GM23338 (cell line): ENCODE results near the gene CHI3L1. TPM values are rescaled to one million over a fixed set of nuclear protein-coding genes. Genes with fewer than 3 reads are reported as not detected.

Source experiments
- ATAC-seq: fragments of 200-7000 bp; cut with Tn5 transposase; 3 replicates; pipeline ENCODE4 v1.9.1; 2020
- DNase-seq: peaks from one replicate; pipeline ENCODE4 v3.0.0-alpha.2; 2015; ENCODE audit warnings: low spot score
- H2AFZ ChIP-seq: fragments of 200-600 bp; sonication (generic); 2 replicates; pipeline ENCODE4 v1.8.0; 2016; ENCODE audit warnings: antibody characterized with exemption, mild to moderate bottlenecking, moderate library complexity
- H3F3A ChIP-seq: fragments of 200-600 bp; sonication (generic); replicated peaks from 2 replicates; pipeline ENCODE4 v1.8.0; 2017; ENCODE audit warnings: antibody characterized with exemption, mixed run types, low read depth
- H3K27ac ChIP-seq: fragments of 200-600 bp; sonication (generic); 2 replicates; pipeline ENCODE4 v1.6.1; 2016; ENCODE audit warnings: low read depth
- H3K27me3 ChIP-seq: fragments of 200-600 bp; sonication (generic); 2 replicates; pipeline ENCODE4 v1.8.0; 2016; ENCODE audit warnings: mild to moderate bottlenecking, mixed run types, moderate library complexity; ENCODE audit not compliant: insufficient read depth
- H3K36me3 ChIP-seq: fragments of 200-600 bp; sonication (generic); 2 replicates; pipeline ENCODE4 v1.8.0; 2016; ENCODE audit warnings: mild to moderate bottlenecking; ENCODE audit not compliant: insufficient read depth
- H3K4me1 ChIP-seq: fragments of 200-600 bp; sonication (generic); 2 replicates; pipeline ENCODE4 v1.8.0; 2016; ENCODE audit warnings: mild to moderate bottlenecking, moderate library complexity; ENCODE audit not compliant: insufficient read depth
- H3K4me2 ChIP-seq: fragments of 200-600 bp; sonication (generic); 2 replicates; pipeline ENCODE4 v1.7.1; 2017; ENCODE audit warnings: mixed run types
- H3K4me3 ChIP-seq: fragments of 200-600 bp; sonication (generic); 2 replicates; pipeline ENCODE4 v1.6.1; 2016; ENCODE audit warnings: mixed run types
- H3K79me2 ChIP-seq: fragments of 200-600 bp; sonication (generic); replicated peaks from 2 replicates; pipeline ENCODE4 v1.8.0; 2017; ENCODE audit warnings: mild to moderate bottlenecking; ENCODE audit not compliant: insufficient read depth
- H3K9me2 ChIP-seq: fragments of 200-600 bp; sonication (generic); 2 replicates; pipeline ENCODE4 v1.8.0; 2017; ENCODE audit not compliant: insufficient read depth
- H4K20me1 ChIP-seq: fragments of 200-600 bp; sonication (generic); replicated peaks from 2 replicates; pipeline ENCODE4 v1.8.0; 2017; ENCODE audit warnings: mild to moderate bottlenecking; ENCODE audit not compliant: insufficient read depth
- H3K27ac Mint-ChIP-seq: 2 replicates; pipeline ENCODE4 v1.8.0; 2020; ENCODE audit warnings: inconsistent platforms, mild to moderate bottlenecking, moderate library complexity, mixed read lengths
- H3K27me3 Mint-ChIP-seq: 3 replicates; pipeline ENCODE4 v1.8.0; 2022; ENCODE audit warnings: low read depth, mild to moderate bottlenecking, moderate library complexity, mixed read lengths, inconsistent platforms; ENCODE audit not compliant: insufficient read depth, poor library complexity
- H3K36me3 Mint-ChIP-seq: 3 replicates; pipeline ENCODE4 v1.8.0; 2021; ENCODE audit warnings: low read depth, mild to moderate bottlenecking, inconsistent platforms, moderate library complexity, mixed read lengths
- H3K4me1 Mint-ChIP-seq: 3 replicates; pipeline ENCODE4 v1.8.0; 2020; ENCODE audit warnings: mild to moderate bottlenecking, inconsistent platforms, mixed read lengths
- H3K4me3 Mint-ChIP-seq: 3 replicates; pipeline ENCODE4 v1.8.0; 2021; ENCODE audit warnings: moderate library complexity, mild to moderate bottlenecking, inconsistent platforms, mixed read lengths
- H3K9me3 Mint-ChIP-seq: 3 replicates; pipeline ENCODE4 v1.8.0; 2020; ENCODE audit warnings: moderate library complexity, mild to moderate bottlenecking, inconsistent platforms, mixed read lengths
- CREB1 ChIP-seq: fragments of 250-450 bp; sonication (Bioruptor Pico); IDR thresholded peaks from 2 replicates; pipeline ENCODE4 v1.5.0; 2020; ENCODE audit warnings: low read depth, mild to moderate bottlenecking, moderate library complexity
- CTCF ChIP-seq, 2 experiments: fragments of 200-600 bp in 1 of 2; sonication (generic) in 1 of 2; conservative IDR thresholded peaks; 2 replicates each; pipeline versions ENCODE4 v1.5.1 to v1.6.1; 2016 to 2017; ENCODE audit warnings: antibody characterized with exemption in 2 of 2, low read depth in 2 of 2, mild to moderate bottlenecking in 2 of 2, moderate library complexity in 1 of 2
- EZH2 ChIP-seq: fragments of 200-600 bp; sonication (generic); IDR thresholded peaks from one replicate; pipeline ENCODE4 v1.8.0; 2017; ENCODE audit warnings: antibody characterized with exemption, mild to moderate bottlenecking, low read depth; ENCODE audit not compliant: unreplicated experiment
- EZH2phosphoT487 ChIP-seq: fragments of 200-600 bp; sonication (generic); IDR thresholded peaks from one replicate; pipeline ENCODE4 v1.8.1; 2018; ENCODE audit warnings: antibody characterized with exemption; ENCODE audit not compliant: unreplicated experiment
- JUNB ChIP-seq: IDR thresholded peaks from one replicate; pipeline ENCODE4 v1.6.1; 2016; ENCODE audit warnings: antibody characterized with exemption; ENCODE audit not compliant: unreplicated experiment
- POLR2AphosphoS5 ChIP-seq: IDR thresholded peaks from 2 replicates; pipeline ENCODE4 v1.6.1; 2016; ENCODE audit warnings: antibody characterized with exemption, low read depth
- REST ChIP-seq: IDR thresholded peaks from one replicate; pipeline ENCODE4 v1.6.1; 2018; ENCODE audit warnings: antibody characterized with exemption; ENCODE audit not compliant: unreplicated experiment
- STAT1 ChIP-seq: IDR thresholded peaks from one replicate; pipeline ENCODE4 v1.6.1; 2016; ENCODE audit warnings: antibody characterized with exemption; ENCODE audit not compliant: unreplicated experiment
- ZNF114 ChIP-seq: fragments of 250-450 bp; sonication (Bioruptor Pico); IDR thresholded peaks from 2 replicates; pipeline ENCODE4 v1.5.0; 2020; ENCODE audit warnings: mild to moderate bottlenecking, moderate library complexity
- ZNF331 ChIP-seq: fragments of 250-450 bp; sonication (Bioruptor Pico); IDR thresholded peaks from 2 replicates; pipeline ENCODE4 v1.5.0; 2020; ENCODE audit warnings: low read depth, mild to moderate bottlenecking, moderate library complexity
- polyA plus RNA-seq: library from polyadenylated mRNA; unstranded; fragments of >200 nt; fragmentation: Nextera tagmentation; extraction: Ambion mirVana; gene quantifications from 2 replicates; pipeline ENCODE4 v1.2.1, GENCODE V29; 2016
- total RNA-seq: library from RNA; depleted of rRNA; stranded (reverse); fragments of >200 nt; shearing (Covaris generic); gene quantifications from 2 replicates; pipeline ENCODE4 v1.2.3, GENCODE V29; 2014
- TF ChIP-seq, protein P1 (sequence below): IDR thresholded peaks from 2 replicates; pipeline ENCODE4 v1.6.1; 2016; ENCODE audit warnings: antibody characterized with exemption

CHI3L1 gene
- total and polyA plus RNA-seq, 2 experiments from 2014 or later: 0.76 TPM; not detected in 1

GRCh38 chr1:203187304-203187685 is 791 bp upstream of the CHI3L1 start:
- no peaks in the 10 kb centered on the region for H3F3A ChIP-seq
- no peaks in the 10 kb centered on the region for H3K36me3 ChIP-seq
- Mint-ChIP-seq H3K9me3 (no peaks in the 10 kb centered on the region), H3K36me3 (no peaks in the 10 kb centered on the region), H3K27ac (no peak overlapping the region), H3K27me3 (peaks cover under 1% of the 10 kb centered on the region), H3K4me1 (peaks cover 33% of the 10 kb centered on the region), H3K4me3 (peak overlapping the region; percentile 38; the same call in 1 of the 3 replicates)
- no peak overlapping the region for H3K4me3 ChIP-seq
- H4K20me1 ChIP-seq: no peaks in the 10 kb centered on the region
- peak overlapping the region; percentile 98 for H2AFZ ChIP-seq
- peaks cover 17% of the 10 kb centered on the region for H3K4me1 ChIP-seq
- 0 out of 2 replicates have a peak, but pooled peaks cover 5% of the 10 kb centered on the region for H3K9me2 ChIP-seq
- 0 out of 2 replicates have a peak overlapping the region, but pooled peaks have one; percentile 66 for H3K4me2 ChIP-seq
- ATAC-seq (peak; percentile 42), DNase-seq (no peak)
- TF ChIP-seq CTCF (conservative IDR thresholded peaks at IDR 0.05; ENCODE audit: low read depth in 2 of 2) (no peak), EZH2phosphoT487 (no peak)
- H3K27ac ChIP-seq: no peak overlapping the region
- no peaks in the 10 kb centered on the region for H3K27me3 ChIP-seq
- no peaks in the 10 kb centered on the region for H3K79me2 ChIP-seq

- Mint-ChIP-seq H3K4me1 (peaks cover 33% of the 10 kb centered on the region), H3K27ac (no peak overlapping the region), H3K27me3 (peaks cover 3% of the 10 kb centered on the region), H3K4me3 (no peak overlapping the region), H3K36me3 (no peaks in the 10 kb centered on the region), H3K9me3 (no peaks in the 10 kb centered on the region)
- H2AFZ ChIP-seq: no peak overlapping the region
- H3K4me3 ChIP-seq: no peak overlapping the region
- no peaks in the 10 kb centered on the region for H3K79me2 ChIP-seq
- H3K27ac ChIP-seq: no peak overlapping the region
- no peak overlapping the region for H3K4me2 ChIP-seq
- ATAC-seq (no peak), DNase-seq (no peak)
- H4K20me1 ChIP-seq: no peaks in the 10 kb centered on the region
- H3K36me3 ChIP-seq: no peaks in the 10 kb centered on the region
- no peaks in the 10 kb centered on the region for H3K27me3 ChIP-seq
- H3F3A ChIP-seq: no peaks in the 10 kb centered on the region
- 0 out of 2 replicates have a peak, but pooled peaks cover 5% of the 10 kb centered on the region for H3K9me2 ChIP-seq
- TF ChIP-seq STAT1 (no peak), ZNF114 (CRISPR knock-in tag) (no peak), JUNB (no peak), ZNF331 (CRISPR knock-in tag) (no peak), POLR2AphosphoS5 (no peak), EZH2phosphoT487 (no peak), REST (no peak), CREB1 (CRISPR knock-in tag) (no peak), CTCF (conservative IDR thresholded peaks at IDR 0.05; ENCODE audit: low read depth in 2 of 2) (no peak), EZH2 (no peak)
- TF ChIP-seq, protein P1, sequence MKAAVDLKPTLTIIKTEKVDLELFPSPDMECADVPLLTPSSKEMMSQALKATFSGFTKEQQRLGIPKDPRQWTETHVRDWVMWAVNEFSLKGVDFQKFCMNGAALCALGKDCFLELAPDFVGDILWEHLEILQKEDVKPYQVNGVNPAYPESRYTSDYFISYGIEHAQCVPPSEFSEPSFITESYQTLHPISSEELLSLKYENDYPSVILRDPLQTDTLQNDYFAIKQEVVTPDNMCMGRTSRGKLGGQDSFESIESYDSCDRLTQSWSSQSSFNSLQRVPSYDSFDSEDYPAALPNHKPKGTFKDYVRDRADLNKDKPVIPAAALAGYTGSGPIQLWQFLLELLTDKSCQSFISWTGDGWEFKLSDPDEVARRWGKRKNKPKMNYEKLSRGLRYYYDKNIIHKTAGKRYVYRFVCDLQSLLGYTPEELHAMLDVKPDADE: no peak
- peaks cover 17% of the 10 kb centered on the region for H3K4me1 ChIP-seq
Observed at GRCh38 chr1:203186091-203186445, 436 bp downstream of the CHI3L1 start.
